OCI-LY7 (cell line): Measurements from ENCODE around the gene RAD50.

Experiments
- CTCF ChIP-seq: fragments of 200-600 bp; sonication (generic); conservative IDR thresholded peaks from 2 replicates; pipeline ENCODE4 v1.5.1; 2014; ENCODE audit warnings: mild to moderate bottlenecking, antibody characterized with exemption, low read length, moderate library complexity, mixed read lengths
- EZH2phosphoT487 ChIP-seq: fragments of 200-600 bp; sonication (generic); IDR thresholded peaks from 2 replicates; pipeline ENCODE4 v1.6.1; 2018; ENCODE audit warnings: low read depth, borderline replicate concordance, mild to moderate bottlenecking, mixed run types, antibody characterized with exemption, low read length, moderate library complexity, mixed read lengths

- no peak for TF ChIP-seq CTCF
- no peak for TF ChIP-seq EZH2phosphoT487
These were observed 107.3 kb downstream of the RAD50 start for GRCh38 chr5:132663771-132664695.
